GM13976 (cell line): ENCODE measurements around the gene CCDC92.

Experiments
- DNase-seq: peaks from one replicate; pipeline ENCODE4 v3.0.0; 2012; ENCODE audit warnings: low spot score
- CTCF ChIP-seq: IDR thresholded peaks from 2 replicates; pipeline ENCODE4 v1.5.1; 2012; ENCODE audit warnings: borderline replicate concordance, mild to moderate bottlenecking; ENCODE audit not compliant: insufficient read depth; ENCODE audit errors: extremely low read depth, missing control alignments, control extremely low read depth
- in situ Hi-C: fragments of 300-500 bp; cut with MboI; formaldehyde crosslinking; loops from one replicate; pipeline ENCODE4 v1.12.0; 2022; ENCODE audit warnings: low sequenced_read_pairs, mixed read lengths, inconsistent platforms; ENCODE audit not compliant: unreplicated experiment

The CCDC92 gene

GRCh38 chr12:123886258-123886657 is 86.4 kb downstream of the CCDC92 start:
- TF ChIP-seq CTCF, result no peak
- DNase-seq, result no peak
- in situ Hi-C loops, result no loop called here
